Muscle of arm (tissue), 12 donors: ENCODE data around the gene XXYLT1. TPM values are rescaled to one million over a fixed set of nuclear protein-coding genes. Genes with fewer than 3 reads are reported as not detected.
"Not testable (repeated sequence)": the region's sequence is repeated elsewhere in the genome, so short reads cannot be mapped to it uniquely, and the experiment has no call there.

ENCODE experiments used
- DNase-seq: peaks from one replicate; pipeline ENCODE4 v3.0.0-alpha.2; 2013
- polyA plus RNA-seq, 12 donors: library from polyadenylated mRNA; unstranded; fragments of 120-200 nt; gene quantifications; one replicate each; pipeline ENCODE4 v1.2.1, GENCODE V29; 2013; ENCODE audit not compliant: insufficient read length in 12 of 12

XXYLT1 gene
- polyA plus RNA-seq, 12 donors = 11.5 to 29.4 (median 22.3) TPM; not detected in 1

GRCh38 chr3:195236076-195236798, 34.7 kb downstream of the XXYLT1 start:
- DNase-seq = no peak

- DNase-seq = no peak
Measured at GRCh38 chr3:195230244-195230643, 40.7 kb downstream of the XXYLT1 start.

- DNase-seq = not testable (repeated sequence)
Measured at GRCh38 chr3:195228886-195229285, 42.1 kb downstream of the XXYLT1 start.

- no peak for DNase-seq
Measured at GRCh38 chr3:195227871-195228270, 43.1 kb downstream of the XXYLT1 start.

- DNase-seq = no peak
Measured at GRCh38 chr3:195226900-195227447, 44.0 kb downstream of the XXYLT1 start.

- DNase-seq = no peak
Measured at GRCh38 chr3:195226445-195226844, 44.5 kb downstream of the XXYLT1 start.

- no peak for DNase-seq
Measured at GRCh38 chr3:195224980-195225580, 45.9 kb downstream of the XXYLT1 start.

GRCh38 chr3:195224156-195224979, 46.6 kb downstream of the XXYLT1 start:
- DNase-seq = no peak

GRCh38 chr3:195221876-195222617, 48.9 kb downstream of the XXYLT1 start:
- no peak for DNase-seq

- DNase-seq = no peak
Measured at GRCh38 chr3:195221015-195221853, 49.7 kb downstream of the XXYLT1 start.

GRCh38 chr3:195219351-195220230, 51.4 kb downstream of the XXYLT1 start:
- no peak for DNase-seq

GRCh38 chr3:195218331-195218730, 52.6 kb downstream of the XXYLT1 start:
- DNase-seq = not testable (repeated sequence)

- not testable (repeated sequence) for DNase-seq
Measured at GRCh38 chr3:195215576-195215975, 55.4 kb downstream of the XXYLT1 start.

- no peak for DNase-seq
Measured at GRCh38 chr3:195214381-195214780, 56.6 kb downstream of the XXYLT1 start.

- DNase-seq = no peak
Measured at GRCh38 chr3:195213639-195214315, 57.2 kb downstream of the XXYLT1 start.

GRCh38 chr3:195212749-195213375, 58.1 kb downstream of the XXYLT1 start:
- DNase-seq = no peak

- no peak for DNase-seq
Measured at GRCh38 chr3:195212033-195212748, 58.8 kb downstream of the XXYLT1 start.
